ENCODE results near the gene ILF3.

The ILF3 gene

GRCh38 chr19:10737722-10738121 lies 83.6 kb downstream of the ILF3 start:
- no peak for DNase-seq

DNA sequence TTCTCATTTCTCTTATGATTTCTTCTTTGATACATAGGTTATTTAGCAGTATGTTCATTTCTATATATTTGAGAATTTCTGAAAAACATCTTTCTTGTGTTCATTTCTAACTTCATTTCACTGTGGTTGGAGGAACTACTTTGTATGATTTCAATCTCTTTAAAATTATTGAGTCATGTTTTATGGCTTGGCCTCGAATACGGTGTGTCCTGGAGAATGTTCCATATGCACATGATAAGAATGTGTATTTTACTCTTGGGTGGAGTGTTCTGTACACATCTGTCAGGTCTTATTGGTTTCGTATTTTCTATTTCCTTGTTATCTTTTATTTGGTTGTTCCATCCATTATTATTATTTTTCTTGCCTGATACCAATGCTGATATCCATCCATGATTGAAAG lies 86.7 kb downstream of the ILF3 start:
- no peak for DNase-seq
